HepG2 (cell line): ENCODE data around the gene BPIFB4. TPM values are rescaled to one million over a fixed set of nuclear protein-coding genes. Genes with fewer than 3 reads are reported as not detected.
A peak's percentile ranks its signal among the peaks of the same experiment; 100 is the strongest.

Experiments
- ATAC-seq: fragments of 200-7000 bp; cut with Tn5 transposase; 3 replicates; pipeline ENCODE4 v1.9.1; 2020; ENCODE audit warnings: mild to moderate bottlenecking, moderate library complexity
- BruUV-seq: library from RNA; stranded (reverse); fragments of 400-500 nt; replicated peaks from 2 replicates; lab custom pipeline; 2021; lab: Mats Ljungman, UMichigan
- CTCF ChIA-PET: fragments of 300-600 bp; formaldehyde crosslinking; extraction: SDS; loops from one replicate; lab custom pipeline; 2021; ENCODE audit warnings: low total read pairs, inconsistent platforms, low intra/inter-chr PET ratio; lab: Yijun Ruan, JAX
- POLR2A ChIA-PET: fragments of 350-600 bp; sonication (Branson Sonifier 250); formaldehyde crosslinking; loops from one replicate; lab custom pipeline; 2020; ENCODE audit warnings: antibody characterized with exemption, inconsistent platforms; lab: Yijun Ruan, JAX
- DNase-seq: peaks from one replicate; pipeline ENCODE4 v3.0.0-alpha.2; 2015; ENCODE audit warnings: low spot score
- FAIRE-seq: peaks from 3 replicates; lab custom pipeline; 2011; peaks lifted over from hg19 to GRCh38; lab: Jason Lieb, UNC
- H2AFZ ChIP-seq: one replicate; pipeline ENCODE4 v1.6.1; 2011; ENCODE audit warnings: low read length, inconsistent platforms
- H3K27ac ChIP-seq: fragments of 300-600 bp; 3 replicates; pipeline ENCODE4 v1.8.0; 2011; ENCODE audit warnings: mixed run types, mild to moderate bottlenecking, mixed read lengths, low read length, inconsistent platforms; ENCODE audit not compliant: insufficient read depth; ENCODE audit errors: extremely low read length
- H3K27me3 ChIP-seq, 2 experiments: fragments of 200-600 bp in 1 of 2; 2 replicates in 1 of 2; 3 replicates in 1 of 2; pipeline versions ENCODE4 v1.6.0 to v1.8.0; 2011; ENCODE audit warnings: low read length in 2 of 2, mild to moderate bottlenecking in 2 of 2, moderate library complexity in 2 of 2, inconsistent platforms in 1 of 2; ENCODE audit not compliant: insufficient read depth in 2 of 2, control insufficient read depth in 1 of 2
- H3K36me3 ChIP-seq, 2 experiments: fragments of 200-600 bp in 1 of 2; replicated peaks in 1 of 2; 2 replicates in 1 of 2; 3 replicates in 1 of 2; pipeline versions ENCODE4 v1.5.1 to v1.8.0; 2011; ENCODE audit warnings: low read length in 2 of 2, inconsistent platforms in 1 of 2; ENCODE audit not compliant: insufficient read depth in 2 of 2, control insufficient read depth in 1 of 2
- H3K4me1 ChIP-seq: 2 replicates; pipeline ENCODE4 v1.5.1; 2012; ENCODE audit warnings: low read length, inconsistent platforms; ENCODE audit not compliant: insufficient read depth
- H3K4me2 ChIP-seq: 2 replicates; pipeline ENCODE4 v1.6.0; 2011; ENCODE audit warnings: low read depth, low read length, inconsistent platforms
- H3K4me3 ChIP-seq, 3 experiments: fragments of 200-600 bp in 1 of 3; sonication (generic), shearing (Covaris generic) in 1 of 3; replicated peaks in 1 of 3; 2 replicates each; pipeline ENCODE4 v1.5.1; 2011 to 2016; ENCODE audit warnings: low read length in 3 of 3, inconsistent platforms in 2 of 3, low read depth in 2 of 3, mild to moderate bottlenecking in 2 of 3, control low read depth in 1 of 3, mixed read lengths in 1 of 3; ENCODE audit not compliant: insufficient read depth in 1 of 3
- H3K79me2 ChIP-seq: one replicate; pipeline ENCODE4 v1.6.1; 2011; ENCODE audit warnings: low read length, inconsistent platforms; ENCODE audit not compliant: insufficient read depth
- H3K9ac ChIP-seq: 2 replicates; pipeline ENCODE4 v1.6.0; 2011; ENCODE audit warnings: mild to moderate bottlenecking, low read depth, low read length, inconsistent platforms; ENCODE audit not compliant: insufficient read depth
- H3K9me3 ChIP-seq: 2 replicates; pipeline ENCODE4 v1.5.1; 2012; ENCODE audit warnings: mild to moderate bottlenecking, low read length
- H4K20me1 ChIP-seq: 2 replicates; pipeline ENCODE4 v1.6.0; 2011; ENCODE audit warnings: inconsistent platforms, mild to moderate bottlenecking, low read length, moderate library complexity; ENCODE audit not compliant: insufficient read depth
- ARNTL ChIP-seq: sonication (generic); formaldehyde crosslinking; IDR thresholded peaks from 2 replicates; pipeline ENCODE4 v1.4.0; 2020; ENCODE audit warnings: mild to moderate bottlenecking, missing genetic modification reagents
- FOXO4 ChIP-seq: sonication (generic); formaldehyde crosslinking; conservative IDR thresholded peaks from 2 replicates; pipeline ENCODE4 v1.8.1; 2023; ENCODE audit warnings: missing genetic modification reagents
- KDM4B ChIP-seq: sonication (generic); formaldehyde crosslinking; IDR thresholded peaks from 2 replicates; pipeline ENCODE4 v1.4.0; 2020; ENCODE audit warnings: missing genetic modification reagents
- MAF1 ChIP-seq: sonication (generic); formaldehyde crosslinking; IDR thresholded peaks from 2 replicates; pipeline ENCODE4 v1.5.0; 2020; ENCODE audit warnings: missing genetic modification reagents, borderline replicate concordance
- MTA1 ChIP-seq: sonication (generic); formaldehyde crosslinking; IDR thresholded peaks from 2 replicates; pipeline ENCODE4 v1.4.0; 2020; ENCODE audit warnings: missing genetic modification reagents, mild to moderate bottlenecking, borderline replicate concordance
- REPIN1 ChIP-seq: sonication (generic); formaldehyde crosslinking; IDR thresholded peaks from 2 replicates; pipeline ENCODE4 v1.8.0; 2022; ENCODE audit warnings: missing genetic modification reagents, low read depth, mild to moderate bottlenecking, borderline replicate concordance
- SRSF4 ChIP-seq: fragments of 200-400 bp; formaldehyde crosslinking; IDR thresholded peaks from one replicate; pipeline ENCODE4 v1.6.1; 2018; ENCODE audit warnings: mild to moderate bottlenecking, low read depth, low read length, moderate library complexity; ENCODE audit not compliant: poor library complexity, severe bottlenecking
- TBX3 ChIP-seq: fragments of 450-650 bp; IDR thresholded peaks from 2 replicates; pipeline ENCODE4 v1.6.1; 2017; ENCODE audit warnings: antibody characterized with exemption, mild to moderate bottlenecking, inconsistent platforms, borderline replicate concordance
- YEATS4 ChIP-seq: sonication (generic); formaldehyde crosslinking; IDR thresholded peaks from 2 replicates; pipeline ENCODE4 v1.4.0; 2020; ENCODE audit warnings: missing genetic modification reagents, borderline replicate concordance
- ZMYM3 ChIP-seq: sonication (generic); formaldehyde crosslinking; IDR thresholded peaks from 2 replicates; pipeline ENCODE4 v1.5.1; 2020; ENCODE audit warnings: mild to moderate bottlenecking, missing genetic modification reagents
- ZNF335 ChIP-seq: sonication (generic); formaldehyde crosslinking; IDR thresholded peaks from 2 replicates; pipeline ENCODE4 v1.4.0; 2020; ENCODE audit warnings: missing genetic modification reagents
- WGBS: methylation state at CpG from one replicate; pipeline ENCODE4 v1.1.6; 2017; ENCODE audit warnings: low lambda C conversion rate; 5-methylcytosine and 5-hydroxymethylcytosine counted together
- in situ Hi-C: cut with HindIII; loops from 2 replicates; pipeline ENCODE4 v1.10.0; 2017; ENCODE audit warnings: low pct_unique_long_range_greater_than_20kb; ENCODE audit not compliant: extremely low pct_ligation_motif_present
- intact Hi-C: fragments of 100-400 bp; cut with micrococcal nuclease; formaldehyde crosslinking; loops from one replicate; pipeline ENCODE4 v1.10.0; 2022; ENCODE audit not compliant: unreplicated experiment
- polyA plus RNA-seq, 8 experiments: library from polyadenylated mRNA; depleted of rRNA in 3 of 8; stranded (reverse) in 7 of 8; unstranded in 1 of 8; fragments of >200 nt; fragmentation: Illumina TruSeq in 4 of 8; extraction: Trizol in 4 of 8; gene quantifications; 2 replicates each; pipeline versions ENCODE4 v1.2.1 to v1.2.3, GENCODE V29; 2011 to 2016; ENCODE audit warnings: low read depth in 4 of 8, missing spikeins in 1 of 8, mixed read lengths in 1 of 8; ENCODE audit not compliant: insufficient read depth in 1 of 8
- total RNA-seq, 5 experiments: library from RNA; depleted of rRNA; stranded (reverse); fragments of >200 nt; fragmentation: Illumina TruSeq; extraction: Trizol; gene quantifications; 2 replicates each; pipeline ENCODE4 v1.2.3, GENCODE V29; 2016; ENCODE audit warnings: low read depth in 1 of 5

Gene BPIFB4
- total and polyA plus RNA-seq, 2 of the 13 experiments (the other 11 are each of a cell fraction or from before 2014, with no cell fraction given) = 0.09 TPM; not detected in 1

GRCh38 chr20:33053291-33054106 is 25.9 kb upstream of the BPIFB4 start, which contains the start of gene BPIFB3 (continued):
- TF ChIP-seq SRSF4 (no peak), REPIN1 (CRISPR knock-in tag) (no peak), MTA1 (CRISPR knock-in tag) (no peak; the same call in 1 of the 2 replicates), KDM4B (CRISPR knock-in tag) (no peak), MAF1 (CRISPR knock-in tag) (no peak), TBX3 (no peak), FOXO4 (CRISPR knock-in tag) (no peak), ZNF335 (CRISPR knock-in tag) (no peak), ARNTL (CRISPR knock-in tag) (no peak)
- TF ChIP-seq, all 625 proteins: peak for 0

- no peak for DNase-seq
- POLR2A ChIA-PET = no interaction called here
- Histone ChIP-seq H3K4me1 (peaks cover 17% of the 10 kb centered on the region), H3K9ac (no peak overlapping the region), H2AFZ (no peak overlapping the region), H3K79me2 (no peaks in the 10 kb centered on the region), H3K4me2 (no peak overlapping the region), H3K4me3 (no peak overlapping the region), H3K9me3 (no peaks in the 10 kb centered on the region), H3K27ac (no peak overlapping the region), H3K36me3 (no peaks in the 10 kb centered on the region), H3K27me3 (peaks cover 1 to 46% of the 10 kb centered on the region in 2 experiments; a peak in 4 of 5 replicates), H4K20me1 (no peaks in the 10 kb centered on the region)
- BruUV-seq = no TSS peak
- ATAC-seq = no peak
- in situ Hi-C loops = no loop called here
- CTCF ChIA-PET = no interaction called here
- 38% methylated on average over 7 of the region's 7 CpGs for WGBS
- FAIRE-seq = no peak
- peak; percentile 44; the same call in 1 of the 2 replicates for TF ChIP-seq ZMYM3 (CRISPR knock-in tag)
- no peak for TF ChIP-seq YEATS4
- intact Hi-C loops = no loop called here
Measured at GRCh38 chr20:33054381-33054780, 25.1 kb upstream of the BPIFB4 start.
